ENCODE results near the gene PXN. TPM values are rescaled to one million over a fixed set of nuclear protein-coding genes. Genes with fewer than 3 reads are reported as not detected.

PXN gene
- total and polyA plus RNA-seq, 2 experiments from 2014 or later = 38.4 to 76.0 TPM

DNA sequence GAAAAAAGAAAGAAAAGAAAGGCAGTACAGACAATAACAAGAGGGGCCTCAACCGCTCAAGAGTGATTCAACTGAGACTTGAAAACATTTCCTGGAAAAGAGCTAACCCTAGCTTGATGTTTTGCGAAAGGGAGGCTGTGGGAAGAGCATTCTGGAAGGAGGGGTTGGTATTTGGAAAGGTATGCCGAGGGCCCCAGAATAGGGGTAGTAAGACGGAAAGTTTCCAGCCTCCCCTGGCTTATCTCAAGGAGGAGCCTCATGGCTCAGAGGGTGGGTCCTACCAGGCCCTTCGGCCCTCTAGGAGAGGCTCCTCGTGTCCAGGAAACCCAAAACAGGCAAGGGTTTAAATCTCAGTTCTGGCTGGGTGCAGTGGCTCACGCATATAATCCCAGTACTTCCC is 17.8 kb upstream of the PXN start:
- H3K9me3 Mint-ChIP-seq = peaks cover 17% of the 10 kb centered on the region

DNA sequence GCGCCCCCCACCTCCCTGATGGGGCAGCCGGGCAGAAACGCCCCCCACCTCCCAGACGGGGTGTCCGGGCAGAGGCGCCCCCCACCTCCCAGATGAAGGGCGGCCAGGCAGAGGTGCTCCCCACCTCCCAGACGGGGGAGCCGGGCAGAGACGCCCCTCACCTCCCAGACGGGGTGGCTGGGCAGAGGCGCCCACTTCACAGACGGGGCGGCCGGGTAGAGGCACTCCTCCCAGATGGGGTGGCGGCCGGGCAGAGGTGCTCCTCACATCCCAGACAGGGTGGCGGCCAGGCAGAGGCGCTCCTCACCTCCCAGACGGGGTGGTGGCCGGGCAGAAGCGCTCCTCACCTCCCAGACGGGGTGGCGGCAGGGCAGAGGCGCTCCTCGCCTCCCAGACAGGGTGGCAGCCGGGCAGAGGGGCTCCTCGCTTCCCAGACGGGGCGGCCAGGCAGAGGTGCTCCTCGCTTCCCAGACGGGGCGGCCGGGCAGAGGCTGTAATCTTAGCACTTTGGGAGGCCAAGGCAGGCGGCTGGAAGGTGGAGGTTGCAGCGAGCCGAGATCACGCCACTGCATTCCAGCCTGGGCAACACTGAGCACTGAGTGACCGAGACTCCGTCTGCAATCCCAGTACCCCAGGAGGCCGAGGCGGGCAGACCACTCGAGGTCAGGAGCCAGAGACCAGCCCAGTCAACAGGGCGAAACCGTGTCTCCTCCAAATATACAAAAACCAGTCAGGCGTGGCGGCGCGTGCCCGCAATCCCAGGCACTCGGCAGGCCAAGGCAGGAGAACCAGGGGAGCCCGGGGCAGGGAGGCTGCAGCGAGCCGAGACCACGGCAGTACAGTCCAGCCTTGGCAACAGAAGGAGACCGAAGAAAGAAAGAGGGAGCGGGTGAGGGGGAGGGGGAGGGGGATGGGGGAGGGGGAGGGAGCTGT is 12.9 kb upstream of the PXN start:
- DNase-seq (ENCODE audit: low spot score) = no peak
- Histone ChIP-seq H3K27me3 (ENCODE audit: insufficient read depth) (no peaks in the 10 kb centered on the region), H3F3A (replicated peaks; ENCODE audit: low read depth) (no peaks in the 10 kb centered on the region), H3K79me2 (replicated peaks; ENCODE audit: insufficient read depth) (no peaks in the 10 kb centered on the region), H3K4me2 (no peak overlapping the region), H2AFZ (no peak overlapping the region), H3K27ac (ENCODE audit: low read depth) (no peak overlapping the region), H3K4me3 (no peak overlapping the region), H3K4me1 (ENCODE audit: insufficient read depth) (no peaks in the 10 kb centered on the region), H4K20me1 (replicated peaks; ENCODE audit: insufficient read depth) (no peaks in the 10 kb centered on the region), H3K9me2 (ENCODE audit: insufficient read depth) (no peaks in the 10 kb centered on the region), H3K36me3 (ENCODE audit: insufficient read depth) (no peaks in the 10 kb centered on the region)
- peaks cover 9% of the 10 kb centered on the region for H3K36me3 Mint-ChIP-seq (ENCODE audit: low read depth)
- peaks cover 5% of the 10 kb centered on the region for H3K27me3 Mint-ChIP-seq (ENCODE audit: insufficient read depth, low read depth, poor library complexity)
- peaks cover 26% of the 10 kb centered on the region for H3K9me3 Mint-ChIP-seq
- no peak overlapping the region for H3K4me3 Mint-ChIP-seq
- H3K27ac Mint-ChIP-seq = no peak overlapping the region
- no peak for ATAC-seq
- peaks cover 2% of the 10 kb centered on the region; the same call in 2 of the 3 replicates for H3K4me1 Mint-ChIP-seq
- TF ChIP-seq, protein P1, sequence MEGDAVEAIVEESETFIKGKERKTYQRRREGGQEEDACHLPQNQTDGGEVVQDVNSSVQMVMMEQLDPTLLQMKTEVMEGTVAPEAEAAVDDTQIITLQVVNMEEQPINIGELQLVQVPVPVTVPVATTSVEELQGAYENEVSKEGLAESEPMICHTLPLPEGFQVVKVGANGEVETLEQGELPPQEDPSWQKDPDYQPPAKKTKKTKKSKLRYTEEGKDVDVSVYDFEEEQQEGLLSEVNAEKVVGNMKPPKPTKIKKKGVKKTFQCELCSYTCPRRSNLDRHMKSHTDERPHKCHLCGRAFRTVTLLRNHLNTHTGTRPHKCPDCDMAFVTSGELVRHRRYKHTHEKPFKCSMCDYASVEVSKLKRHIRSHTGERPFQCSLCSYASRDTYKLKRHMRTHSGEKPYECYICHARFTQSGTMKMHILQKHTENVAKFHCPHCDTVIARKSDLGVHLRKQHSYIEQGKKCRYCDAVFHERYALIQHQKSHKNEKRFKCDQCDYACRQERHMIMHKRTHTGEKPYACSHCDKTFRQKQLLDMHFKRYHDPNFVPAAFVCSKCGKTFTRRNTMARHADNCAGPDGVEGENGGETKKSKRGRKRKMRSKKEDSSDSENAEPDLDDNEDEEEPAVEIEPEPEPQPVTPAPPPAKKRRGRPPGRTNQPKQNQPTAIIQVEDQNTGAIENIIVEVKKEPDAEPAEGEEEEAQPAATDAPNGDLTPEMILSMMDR (conservative IDR thresholded peaks at IDR 0.05; ENCODE audit: low read depth in 2 of 2) = no peak
- TF ChIP-seq POLR2AphosphoS5 (IDR thresholded peaks at IDR 0.05; ENCODE audit: low read depth) = no peak
- no peak for TF ChIP-seq JUNB (IDR thresholded peaks at IDR 0.05; ENCODE audit: unreplicated experiment)
- TF ChIP-seq NANOG (IDR thresholded peaks at IDR 0.05; ENCODE audit: borderline replicate concordance) = no peak
- TF ChIP-seq, protein P2, sequence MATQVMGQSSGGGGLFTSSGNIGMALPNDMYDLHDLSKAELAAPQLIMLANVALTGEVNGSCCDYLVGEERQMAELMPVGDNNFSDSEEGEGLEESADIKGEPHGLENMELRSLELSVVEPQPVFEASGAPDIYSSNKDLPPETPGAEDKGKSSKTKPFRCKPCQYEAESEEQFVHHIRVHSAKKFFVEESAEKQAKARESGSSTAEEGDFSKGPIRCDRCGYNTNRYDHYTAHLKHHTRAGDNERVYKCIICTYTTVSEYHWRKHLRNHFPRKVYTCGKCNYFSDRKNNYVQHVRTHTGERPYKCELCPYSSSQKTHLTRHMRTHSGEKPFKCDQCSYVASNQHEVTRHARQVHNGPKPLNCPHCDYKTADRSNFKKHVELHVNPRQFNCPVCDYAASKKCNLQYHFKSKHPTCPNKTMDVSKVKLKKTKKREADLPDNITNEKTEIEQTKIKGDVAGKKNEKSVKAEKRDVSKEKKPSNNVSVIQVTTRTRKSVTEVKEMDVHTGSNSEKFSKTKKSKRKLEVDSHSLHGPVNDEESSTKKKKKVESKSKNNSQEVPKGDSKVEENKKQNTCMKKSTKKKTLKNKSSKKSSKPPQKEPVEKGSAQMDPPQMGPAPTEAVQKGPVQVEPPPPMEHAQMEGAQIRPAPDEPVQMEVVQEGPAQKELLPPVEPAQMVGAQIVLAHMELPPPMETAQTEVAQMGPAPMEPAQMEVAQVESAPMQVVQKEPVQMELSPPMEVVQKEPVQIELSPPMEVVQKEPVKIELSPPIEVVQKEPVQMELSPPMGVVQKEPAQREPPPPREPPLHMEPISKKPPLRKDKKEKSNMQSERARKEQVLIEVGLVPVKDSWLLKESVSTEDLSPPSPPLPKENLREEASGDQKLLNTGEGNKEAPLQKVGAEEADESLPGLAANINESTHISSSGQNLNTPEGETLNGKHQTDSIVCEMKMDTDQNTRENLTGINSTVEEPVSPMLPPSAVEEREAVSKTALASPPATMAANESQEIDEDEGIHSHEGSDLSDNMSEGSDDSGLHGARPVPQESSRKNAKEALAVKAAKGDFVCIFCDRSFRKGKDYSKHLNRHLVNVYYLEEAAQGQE (IDR thresholded peaks at IDR 0.05; ENCODE audit: unreplicated experiment) = no peak
- no peak for TF ChIP-seq ZNF114 (CRISPR knock-in tag; IDR thresholded peaks at IDR 0.05)
- no peak for TF ChIP-seq ZNF331 (CRISPR knock-in tag; IDR thresholded peaks at IDR 0.05; ENCODE audit: low read depth)
- no peak for TF ChIP-seq EZH2phosphoT487 (IDR thresholded peaks at IDR 0.05; ENCODE audit: unreplicated experiment)

More for the DNA sequence above, 17.8 kb upstream of the PXN start:
- DNase-seq (ENCODE audit: low spot score) (peak; percentile 70), ATAC-seq (peak; percentile 67)
- Histone ChIP-seq H3K27ac (ENCODE audit: low read depth) (no peak overlapping the region), H3F3A (replicated peaks; ENCODE audit: low read depth) (no peaks in the 10 kb centered on the region), H3K79me2 (replicated peaks; ENCODE audit: insufficient read depth) (no peaks in the 10 kb centered on the region), H3K4me2 (no peak overlapping the region), H2AFZ (peak overlapping the region; percentile 66; the same call in 1 of the 2 replicates), H3K36me3 (ENCODE audit: insufficient read depth) (no peaks in the 10 kb centered on the region), H3K4me3 (no peak overlapping the region), H3K9me2 (ENCODE audit: insufficient read depth) (no peaks in the 10 kb centered on the region), H3K4me1 (ENCODE audit: insufficient read depth) (no peaks in the 10 kb centered on the region), H3K27me3 (ENCODE audit: insufficient read depth) (no peaks in the 10 kb centered on the region), H4K20me1 (replicated peaks; ENCODE audit: insufficient read depth) (no peaks in the 10 kb centered on the region)
- peaks cover 6% of the 10 kb centered on the region for H3K36me3 Mint-ChIP-seq (ENCODE audit: low read depth)
- no peak overlapping the region; the same call in 2 of the 3 replicates for H3K4me3 Mint-ChIP-seq
- peaks cover 6% of the 10 kb centered on the region for H3K4me1 Mint-ChIP-seq
- TF ChIP-seq POLR2AphosphoS5 (IDR thresholded peaks at IDR 0.05; ENCODE audit: low read depth) (no peak), NANOG (IDR thresholded peaks at IDR 0.05; ENCODE audit: borderline replicate concordance) (no peak), JUNB (IDR thresholded peaks at IDR 0.05; ENCODE audit: unreplicated experiment) (no peak)
- H3K27me3 Mint-ChIP-seq (ENCODE audit: insufficient read depth, low read depth, poor library complexity) = peaks cover 13% of the 10 kb centered on the region
- no peak overlapping the region for H3K27ac Mint-ChIP-seq

Data from GM23338 (cell line).